OCI-LY1 (cell line): ENCODE results near the gene MYO1E.

Source experiments
- CTCF ChIP-seq: fragments of 200-600 bp; sonication (generic), shearing (Covaris generic); IDR thresholded peaks from 2 replicates; pipeline ENCODE4 v1.5.1; 2017; ENCODE audit warnings: mild to moderate bottlenecking, antibody characterized with exemption, low read length, moderate library complexity, mixed read lengths
- EZH2 ChIP-seq: fragments of 200-600 bp; sonication (generic), shearing (Covaris generic); IDR thresholded peaks from 2 replicates; pipeline ENCODE4 v1.8.0; 2017; ENCODE audit warnings: borderline replicate concordance, mixed run types, mild to moderate bottlenecking, antibody characterized with exemption, low read length, moderate library complexity, mixed read lengths

- TF ChIP-seq CTCF (no peak), EZH2 (no peak)
Measured at GRCh38 chr15:59347915-59348314, 24.8 kb downstream of the MYO1E start.
